Measurements from ENCODE around the gene RAB38. TPM values are rescaled to one million over a fixed set of nuclear protein-coding genes. Genes with fewer than 3 reads are reported as not detected.

The RAB38 gene
- total RNA-seq, 1 donor from 2014 or later: 7.3 TPM

GRCh38 chr11:88070437-88070836 is 104.8 kb downstream of the RAB38 start:
- H3K27me3 ChIP-seq (ENCODE audit: control insufficient read depth, insufficient read depth, low read length): no peaks in the 10 kb centered on the region
- H3K4me3 ChIP-seq (ENCODE audit: low read depth, low read length): no peak overlapping the region
- DNase-seq (ENCODE audit: low read depth): no peak
- TF ChIP-seq, protein P1, sequence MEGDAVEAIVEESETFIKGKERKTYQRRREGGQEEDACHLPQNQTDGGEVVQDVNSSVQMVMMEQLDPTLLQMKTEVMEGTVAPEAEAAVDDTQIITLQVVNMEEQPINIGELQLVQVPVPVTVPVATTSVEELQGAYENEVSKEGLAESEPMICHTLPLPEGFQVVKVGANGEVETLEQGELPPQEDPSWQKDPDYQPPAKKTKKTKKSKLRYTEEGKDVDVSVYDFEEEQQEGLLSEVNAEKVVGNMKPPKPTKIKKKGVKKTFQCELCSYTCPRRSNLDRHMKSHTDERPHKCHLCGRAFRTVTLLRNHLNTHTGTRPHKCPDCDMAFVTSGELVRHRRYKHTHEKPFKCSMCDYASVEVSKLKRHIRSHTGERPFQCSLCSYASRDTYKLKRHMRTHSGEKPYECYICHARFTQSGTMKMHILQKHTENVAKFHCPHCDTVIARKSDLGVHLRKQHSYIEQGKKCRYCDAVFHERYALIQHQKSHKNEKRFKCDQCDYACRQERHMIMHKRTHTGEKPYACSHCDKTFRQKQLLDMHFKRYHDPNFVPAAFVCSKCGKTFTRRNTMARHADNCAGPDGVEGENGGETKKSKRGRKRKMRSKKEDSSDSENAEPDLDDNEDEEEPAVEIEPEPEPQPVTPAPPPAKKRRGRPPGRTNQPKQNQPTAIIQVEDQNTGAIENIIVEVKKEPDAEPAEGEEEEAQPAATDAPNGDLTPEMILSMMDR (IDR thresholded peaks at IDR 0.05; ENCODE audit: insufficient read depth, low read length, poor library complexity, severe bottlenecking): no peak
- no peaks in the 10 kb centered on the region for H3K36me3 ChIP-seq (ENCODE audit: control insufficient read depth, insufficient read depth, low read length)

DNA sequence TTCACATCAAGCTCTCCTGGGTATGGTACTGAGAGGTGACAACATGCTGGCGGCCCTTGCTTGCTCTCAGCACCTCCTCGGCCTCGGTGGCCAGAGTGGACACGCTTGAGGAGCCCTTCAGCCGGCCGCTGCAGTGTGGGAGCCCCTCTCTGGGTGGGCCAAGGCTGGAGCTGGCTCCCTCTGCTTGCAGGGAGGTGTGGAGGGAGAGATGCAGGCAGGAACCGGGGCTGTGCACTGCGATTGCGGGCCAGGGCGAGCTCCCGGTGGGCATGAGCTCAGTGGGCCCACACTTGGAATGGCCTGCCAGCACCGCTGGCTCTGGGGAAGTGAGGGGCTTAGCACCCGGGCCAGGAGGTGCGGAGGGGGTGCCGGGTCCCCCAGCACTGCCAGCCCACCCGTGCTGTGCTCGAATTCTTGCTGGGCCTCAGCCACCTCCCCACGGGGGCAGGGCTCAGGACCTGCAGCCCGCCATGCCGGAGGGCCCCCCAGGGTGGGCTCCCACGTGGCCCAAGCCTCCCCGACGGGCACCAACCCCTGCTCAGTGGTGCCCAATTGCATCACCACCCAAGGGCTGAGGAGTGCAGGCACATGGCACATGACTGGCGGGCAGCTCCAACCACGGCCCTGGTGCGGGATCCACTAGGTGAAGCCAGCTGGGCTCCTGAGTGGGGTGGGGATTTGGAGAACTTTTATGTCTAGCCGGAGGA is 106.2 kb downstream of the RAB38 start:
- no peaks in the 10 kb centered on the region for H3K36me3 ChIP-seq (ENCODE audit: control insufficient read depth, insufficient read depth, low read length)

DNA sequence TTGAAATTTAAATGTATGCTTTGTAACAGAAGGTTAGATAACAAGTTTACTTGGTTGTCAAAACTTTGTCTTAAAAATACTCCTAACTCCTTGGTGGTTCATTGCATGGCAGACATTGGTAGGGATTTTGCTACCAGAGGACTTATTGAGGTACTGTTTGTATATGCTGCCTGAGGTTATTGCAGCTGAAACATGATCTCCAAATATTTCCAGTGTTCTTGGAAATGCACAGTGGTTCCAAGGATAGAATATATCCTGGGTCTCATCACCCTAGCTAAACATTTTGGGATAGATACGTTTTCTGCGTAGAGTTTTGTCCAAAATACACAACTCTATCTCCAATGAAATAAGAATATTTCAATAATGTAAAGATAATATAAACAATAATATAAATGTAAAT is 109.2 kb downstream of the RAB38 start:
- DNase-seq (ENCODE audit: low read depth): no peak
- TF ChIP-seq, protein P1 (IDR thresholded peaks at IDR 0.05; ENCODE audit: insufficient read depth, low read length, poor library complexity, severe bottlenecking): no peak
- H3K4me3 ChIP-seq (ENCODE audit: low read depth, low read length): no peak overlapping the region
- no peaks in the 10 kb centered on the region for H3K27me3 ChIP-seq (ENCODE audit: control insufficient read depth, insufficient read depth, low read length)
- H3K36me3 ChIP-seq (ENCODE audit: control insufficient read depth, insufficient read depth, low read length): no peaks in the 10 kb centered on the region

More for the DNA sequence above, 106.2 kb downstream of the RAB38 start:
- no peaks in the 10 kb centered on the region for H3K27me3 ChIP-seq (ENCODE audit: control insufficient read depth, insufficient read depth, low read length)
- no peak for DNase-seq (ENCODE audit: low read depth)
- no peak overlapping the region for H3K4me3 ChIP-seq (ENCODE audit: low read depth, low read length)
- TF ChIP-seq, protein P1 (IDR thresholded peaks at IDR 0.05; ENCODE audit: insufficient read depth, low read length, poor library complexity, severe bottlenecking): no peak

- TF ChIP-seq, protein P1 (IDR thresholded peaks at IDR 0.05; ENCODE audit: insufficient read depth, low read length, poor library complexity, severe bottlenecking): no peak
- H3K27me3 ChIP-seq (ENCODE audit: control insufficient read depth, insufficient read depth, low read length): no peaks in the 10 kb centered on the region
- no peaks in the 10 kb centered on the region for H3K36me3 ChIP-seq (ENCODE audit: control insufficient read depth, insufficient read depth, low read length)
- H3K4me3 ChIP-seq (ENCODE audit: low read depth, low read length): no peak overlapping the region
- no peak for DNase-seq (ENCODE audit: low read depth)
Observed at GRCh38 chr11:88064097-88064705, 111.0 kb downstream of the RAB38 start.

Other genes starting within 250 kb of the RAB38 start
- 84.8 and 109 TPM in 2 replicates for gene CTSC, start 162.3 kb upstream of the RAB38 start, total RNA-seq

Data from kidney epithelial cell (primary cell).